Fibroblast of the aortic adventitia (primary cell): Measurements from ENCODE around the gene C9orf78. TPM values are rescaled to one million over a fixed set of nuclear protein-coding genes. Genes with fewer than 3 reads are reported as not detected.

Source experiments
- DNase-seq: peaks from one replicate; pipeline ENCODE4 v3.0.0-alpha.2; 2010; ENCODE audit warnings: low read depth
- H3K4me3 ChIP-seq: 2 replicates; pipeline ENCODE4 v1.5.1; 2011; ENCODE audit warnings: low read depth, mild to moderate bottlenecking, control low read depth, low read length, moderate library complexity
- total RNA-seq: library from RNA; depleted of rRNA; stranded (reverse); fragments of >200 nt; gene quantifications from 2 replicates; pipeline ENCODE4 v1.2.3, GENCODE V29; 2012; ENCODE audit warnings: low replicate concordance
- TF ChIP-seq, protein P1 (sequence below): IDR thresholded peaks from 2 replicates; pipeline ENCODE4 v1.5.1; 2011; ENCODE audit warnings: mild to moderate bottlenecking, low read length, control low read depth, inconsistent platforms; ENCODE audit not compliant: insufficient read depth

Gene C9orf78
- total RNA-seq, 1 donor, result 37.3 TPM

DNA sequence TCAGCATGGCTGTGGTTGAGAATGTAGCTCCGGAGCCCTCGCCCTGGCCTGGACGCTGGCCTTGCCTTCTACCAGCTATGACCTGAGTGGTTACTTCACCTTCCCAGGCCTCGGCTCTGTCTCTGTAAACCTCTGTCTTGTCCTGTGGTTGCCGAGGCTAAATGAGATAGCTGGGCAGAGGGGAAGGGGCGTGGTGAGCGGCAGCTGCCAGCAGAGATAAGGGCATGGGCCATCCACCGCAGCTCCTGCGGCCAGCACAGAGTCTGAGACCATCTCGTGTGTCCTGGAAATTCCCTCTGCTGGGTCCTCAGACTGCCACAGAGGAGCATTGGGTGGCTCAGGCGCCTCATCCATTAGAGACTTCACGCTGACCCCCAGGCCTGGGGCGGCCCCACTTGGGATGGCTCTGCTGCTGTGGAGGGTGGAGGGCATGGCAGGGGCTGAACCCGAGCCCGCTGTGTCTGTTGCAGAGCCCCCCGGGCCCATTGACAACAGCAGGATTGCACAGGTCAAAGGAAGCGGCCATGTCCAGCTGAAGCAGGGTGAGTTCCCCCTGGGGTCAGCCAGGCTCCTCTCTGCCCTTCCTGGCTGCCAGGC lies 44.1 kb upstream of the C9orf78 start:
- TF ChIP-seq, protein P1, sequence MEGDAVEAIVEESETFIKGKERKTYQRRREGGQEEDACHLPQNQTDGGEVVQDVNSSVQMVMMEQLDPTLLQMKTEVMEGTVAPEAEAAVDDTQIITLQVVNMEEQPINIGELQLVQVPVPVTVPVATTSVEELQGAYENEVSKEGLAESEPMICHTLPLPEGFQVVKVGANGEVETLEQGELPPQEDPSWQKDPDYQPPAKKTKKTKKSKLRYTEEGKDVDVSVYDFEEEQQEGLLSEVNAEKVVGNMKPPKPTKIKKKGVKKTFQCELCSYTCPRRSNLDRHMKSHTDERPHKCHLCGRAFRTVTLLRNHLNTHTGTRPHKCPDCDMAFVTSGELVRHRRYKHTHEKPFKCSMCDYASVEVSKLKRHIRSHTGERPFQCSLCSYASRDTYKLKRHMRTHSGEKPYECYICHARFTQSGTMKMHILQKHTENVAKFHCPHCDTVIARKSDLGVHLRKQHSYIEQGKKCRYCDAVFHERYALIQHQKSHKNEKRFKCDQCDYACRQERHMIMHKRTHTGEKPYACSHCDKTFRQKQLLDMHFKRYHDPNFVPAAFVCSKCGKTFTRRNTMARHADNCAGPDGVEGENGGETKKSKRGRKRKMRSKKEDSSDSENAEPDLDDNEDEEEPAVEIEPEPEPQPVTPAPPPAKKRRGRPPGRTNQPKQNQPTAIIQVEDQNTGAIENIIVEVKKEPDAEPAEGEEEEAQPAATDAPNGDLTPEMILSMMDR, result no peak
- no peak for DNase-seq

DNA sequence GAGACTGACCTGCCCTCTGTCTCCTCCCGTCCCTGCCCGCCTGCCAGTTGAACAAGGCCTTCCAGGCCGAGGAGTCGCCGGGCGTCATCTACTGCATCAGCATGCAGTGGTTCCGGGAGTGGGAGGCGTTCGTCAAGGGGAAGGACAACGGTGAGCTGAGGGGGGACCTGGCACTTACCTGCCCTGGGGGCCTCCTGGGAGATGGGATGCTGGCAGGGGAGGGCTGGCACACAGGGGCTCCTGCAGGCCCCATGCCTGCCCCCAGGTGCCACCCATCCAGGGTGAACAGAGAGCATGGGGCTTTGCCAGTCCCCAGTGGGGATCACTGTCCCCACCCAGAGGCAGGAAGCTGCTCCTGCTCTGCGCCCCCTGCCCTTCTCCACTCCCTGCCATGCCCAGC lies 43.2 kb upstream of the C9orf78 start:
- TF ChIP-seq, protein P1, result no peak
- no peak overlapping the region for H3K4me3 ChIP-seq
- DNase-seq, result no peak

More for the DNA sequence above, 44.1 kb upstream of the C9orf78 start:
- no peak overlapping the region for H3K4me3 ChIP-seq

DNA sequence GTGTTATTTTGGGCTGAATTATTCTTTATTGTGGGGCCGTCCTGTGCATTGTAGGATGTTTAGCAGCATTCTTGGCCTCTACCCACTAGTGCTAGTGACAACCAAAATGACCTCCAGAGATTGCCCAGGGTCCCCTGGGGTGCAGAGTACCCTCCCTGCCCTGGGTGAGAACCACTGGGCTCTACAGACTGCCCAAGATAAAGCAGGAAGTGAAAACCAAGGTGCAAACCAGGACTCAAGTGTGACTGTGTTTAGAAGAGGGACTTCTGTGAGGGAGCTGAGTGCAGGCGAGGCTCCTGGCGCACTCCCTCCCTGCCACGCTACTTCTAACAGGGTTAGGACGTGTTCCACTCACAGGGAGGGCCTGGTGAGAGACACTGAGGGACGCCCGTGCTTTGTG lies 41.7 kb upstream of the C9orf78 start:
- no peak overlapping the region for H3K4me3 ChIP-seq
- TF ChIP-seq, protein P1, result no peak
- no peak for DNase-seq

DNA sequence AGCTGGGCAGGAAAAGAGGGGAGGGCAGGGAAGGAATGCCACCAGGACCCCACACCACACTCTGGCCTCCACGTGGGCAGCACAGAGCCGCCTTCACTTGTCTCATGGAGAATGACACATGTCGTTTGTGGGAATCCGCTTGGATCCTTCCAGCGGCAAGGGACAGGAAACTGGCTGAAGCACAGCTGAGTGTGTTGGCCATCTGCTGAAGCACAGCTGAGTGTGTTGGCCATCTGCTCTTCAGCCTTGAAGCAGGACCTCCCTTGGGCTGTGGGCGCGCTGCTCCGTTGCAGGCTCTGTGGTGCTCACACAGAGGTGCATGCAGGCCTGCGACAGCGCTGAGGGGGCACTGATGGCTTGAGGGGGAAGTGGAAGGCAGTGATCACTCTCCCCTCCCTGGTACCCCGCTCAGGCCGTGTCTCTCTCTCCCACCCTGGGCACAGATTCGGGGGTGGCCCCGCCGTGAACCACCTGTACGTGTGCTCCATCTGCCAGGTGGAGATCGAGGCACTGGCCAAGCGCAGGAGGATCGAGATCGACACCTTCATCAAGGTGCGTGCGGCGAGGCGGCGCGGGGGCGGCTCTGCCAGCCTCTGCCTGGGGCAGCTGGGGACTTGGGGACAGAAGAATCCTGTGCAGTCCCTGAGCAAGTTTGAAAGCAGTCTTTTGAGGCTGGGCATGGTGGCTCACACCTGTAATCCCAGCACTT lies 40.8 kb upstream of the C9orf78 start:
- H3K4me3 ChIP-seq, result no peak overlapping the region
- DNase-seq, result no peak
- TF ChIP-seq, protein P1, result no peak

DNA sequence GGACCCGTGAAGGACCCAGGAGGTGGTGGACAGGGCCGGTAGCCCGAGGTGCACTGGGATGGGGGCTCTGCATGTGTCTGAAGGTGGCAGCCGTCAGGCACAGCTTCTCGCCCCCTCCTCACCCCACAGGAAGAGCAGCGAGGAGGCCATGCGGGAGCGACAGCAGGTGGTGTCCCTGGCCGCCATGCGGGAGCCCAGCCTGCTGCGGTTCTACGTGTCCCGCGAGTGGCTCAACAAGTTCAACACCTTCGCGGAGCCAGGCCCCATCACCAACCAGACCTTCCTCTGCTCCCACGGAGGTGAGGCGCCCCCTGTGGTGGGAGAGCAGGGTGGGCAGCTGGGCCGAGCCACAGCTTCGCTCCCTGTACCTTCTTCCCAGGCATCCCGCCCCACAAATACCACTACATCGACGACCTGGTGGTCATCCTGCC lies 40.1 kb upstream of the C9orf78 start:
- no peak overlapping the region for H3K4me3 ChIP-seq
- TF ChIP-seq, protein P1, result no peak
- DNase-seq, result no peak

DNA sequence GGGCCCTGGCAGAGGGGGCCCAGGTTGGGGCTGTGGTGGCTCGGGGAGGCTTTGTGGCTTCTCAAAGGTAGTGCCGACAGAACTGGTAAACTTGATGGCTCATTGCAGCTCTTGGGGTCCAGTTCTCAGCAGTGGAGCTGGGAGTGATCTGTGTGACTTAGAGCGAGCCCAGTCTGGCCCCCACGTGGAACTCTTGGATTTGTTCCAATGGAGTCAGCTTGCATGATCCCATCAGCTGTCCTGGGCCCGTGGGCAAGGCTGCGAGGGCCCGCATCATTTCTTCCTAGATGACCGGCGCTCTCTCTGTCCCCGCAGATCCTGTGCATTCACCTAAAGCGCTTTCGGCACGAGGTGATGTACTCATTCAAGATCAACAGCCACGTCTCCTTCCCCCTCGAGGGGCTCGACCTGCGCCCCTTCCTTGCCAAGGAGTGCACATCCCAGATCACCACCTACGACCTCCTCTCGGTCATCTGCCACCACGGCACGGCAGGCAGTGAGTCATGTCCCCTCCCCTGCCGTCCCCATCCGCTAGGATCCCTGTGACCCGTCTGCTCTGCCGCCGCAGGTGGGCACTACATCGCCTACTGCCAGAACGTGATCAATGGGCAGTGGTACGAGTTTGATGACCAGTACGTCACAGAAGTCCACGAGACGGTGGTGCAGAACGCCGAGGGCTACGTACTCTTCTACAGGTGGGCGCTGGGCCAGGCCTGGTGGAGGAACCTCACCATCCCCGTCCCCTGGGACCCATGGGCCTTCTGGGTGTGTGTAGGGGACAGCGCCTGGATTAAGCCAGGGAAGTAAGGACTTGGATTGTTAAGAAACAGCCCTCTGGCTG lies 39.4 kb upstream of the C9orf78 start:
- DNase-seq, result no peak
- TF ChIP-seq, protein P1, result no peak
- no peak overlapping the region for H3K4me3 ChIP-seq
